HG02588 (cell line): Measurements from ENCODE around the gene RBM20.

Experiments used
- ATAC-seq: cut with Tn5 transposase; IDR thresholded peaks from one replicate; pipeline ENCODE4 v1.9.1; 2021; ENCODE audit warnings: mild to moderate bottlenecking, moderate library complexity; ENCODE audit not compliant: unreplicated experiment

RBM20 gene

GRCh38 chr10:110864662-110865140 is 220.6 kb downstream of the RBM20 start:
- ATAC-seq, result peak; percentile 59

- ATAC-seq, result no peak
Observed at GRCh38 chr10:110865186-110865808, 221.2 kb downstream of the RBM20 start.

- no peak for ATAC-seq
Observed at GRCh38 chr10:110865809-110866482, 221.8 kb downstream of the RBM20 start.

DNA sequence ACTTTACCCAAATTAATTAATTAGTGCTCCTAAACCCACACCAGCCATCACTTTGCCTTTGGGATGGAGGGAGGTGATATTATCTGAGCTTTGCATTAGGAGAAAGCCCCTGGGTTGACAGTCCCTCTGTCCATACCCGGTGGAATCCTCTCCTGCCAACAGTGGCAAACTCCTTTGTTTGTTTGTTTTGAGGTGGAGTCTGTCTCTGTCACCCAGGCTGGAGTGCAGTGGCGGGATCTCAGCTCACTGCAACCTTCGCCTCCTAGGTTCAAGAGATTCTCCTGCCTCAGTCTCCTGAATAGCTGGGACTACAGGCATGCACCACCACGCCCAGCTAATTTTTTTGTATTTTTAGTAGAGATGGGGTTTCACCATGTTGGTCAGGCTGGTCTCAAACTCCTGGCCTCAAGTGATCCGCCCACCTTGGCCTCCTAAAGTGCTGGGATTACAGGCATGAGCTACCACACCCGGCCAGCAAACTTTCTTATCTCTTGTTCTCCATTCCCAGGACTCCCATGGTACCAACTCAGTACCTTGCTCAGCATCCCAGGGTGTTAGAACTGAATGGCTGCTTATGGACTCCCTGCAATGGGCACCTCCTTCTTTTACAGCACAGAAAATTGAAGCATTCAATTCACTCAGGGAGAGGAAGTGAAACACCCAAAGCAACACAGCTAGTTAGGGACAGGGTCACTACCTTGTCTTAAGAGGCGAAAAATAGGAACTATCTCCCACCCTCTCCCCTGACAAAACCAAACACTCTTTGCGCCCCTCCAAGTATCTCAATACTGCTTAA is 223.1 kb downstream of the RBM20 start:
- ATAC-seq, result peak; percentile 23

DNA sequence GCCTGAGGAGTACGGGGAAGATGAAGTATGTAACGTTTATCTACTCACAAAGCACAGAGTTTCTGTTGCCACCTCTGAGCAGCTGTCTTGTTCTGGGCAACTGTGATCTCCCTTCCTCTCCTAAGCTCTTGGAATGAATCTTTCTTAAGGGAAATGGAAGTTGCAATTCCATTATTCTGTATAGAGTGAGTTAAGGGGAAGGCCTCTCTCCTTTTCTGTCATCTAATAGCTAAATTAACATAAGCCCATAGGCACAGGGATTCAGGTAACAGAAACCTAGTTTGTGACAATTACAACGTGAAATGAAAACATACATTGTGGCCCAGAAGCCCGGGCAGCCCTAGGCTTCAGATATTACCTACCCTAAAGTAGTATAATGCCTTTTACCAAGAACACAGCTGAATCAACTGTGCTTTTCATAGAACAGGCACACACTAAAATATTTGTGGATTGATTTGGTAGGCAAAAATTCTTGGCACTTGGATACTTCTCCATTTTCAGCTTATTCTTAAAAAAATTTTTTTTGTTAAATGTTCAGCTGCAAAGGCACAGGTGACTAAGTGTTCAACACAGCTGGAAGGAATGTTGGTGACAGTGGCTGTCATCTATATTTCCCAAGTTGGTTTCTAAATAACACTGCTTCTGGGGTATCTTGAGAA is 223.8 kb downstream of the RBM20 start:
- no peak for ATAC-seq

DNA sequence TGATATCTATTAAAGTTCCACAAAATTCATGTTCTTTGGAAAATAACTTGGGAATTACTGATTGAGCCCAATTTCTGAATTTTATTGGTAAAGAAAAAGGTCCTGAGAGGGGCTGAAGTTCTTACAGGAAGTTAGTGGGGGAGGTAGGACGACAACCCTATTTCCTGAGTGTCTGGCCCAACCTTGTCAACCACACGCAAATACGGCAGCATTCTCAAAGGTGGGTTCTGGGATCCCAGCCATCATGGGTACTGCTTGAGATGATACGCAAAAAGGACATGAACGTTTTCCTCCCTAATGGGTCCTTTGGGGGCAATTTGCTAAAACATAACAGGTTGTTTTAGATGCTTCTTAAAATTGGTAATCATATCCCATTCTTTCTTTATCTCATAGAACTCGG is 224.8 kb downstream of the RBM20 start:
- ATAC-seq, result no peak

DNA sequence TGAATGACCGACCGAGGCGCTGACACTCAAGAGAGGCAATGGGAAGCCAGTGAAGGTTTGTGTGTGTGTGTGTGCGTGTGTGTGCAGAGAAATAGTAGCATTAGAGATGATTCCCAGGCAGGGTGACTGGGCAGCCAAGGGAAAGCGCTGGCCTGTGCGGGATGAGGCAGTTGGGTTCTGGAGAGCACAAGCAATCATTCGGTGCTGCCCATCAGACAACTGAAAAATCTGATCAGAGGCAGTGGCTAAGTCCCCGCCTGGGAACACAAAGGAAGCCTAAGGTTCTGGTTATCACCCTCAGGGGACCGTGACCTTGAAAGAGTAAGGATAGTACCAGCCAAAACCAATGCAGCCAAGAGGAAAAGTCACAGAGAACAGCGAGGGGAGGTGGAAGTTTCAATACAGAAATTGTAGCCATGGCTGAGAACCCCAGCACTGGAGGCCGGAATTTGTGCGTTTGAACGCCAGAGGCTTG is 226.7 kb downstream of the RBM20 start:
- ATAC-seq, result no peak

- peak; percentile 77 for ATAC-seq
Observed at GRCh38 chr10:110871298-110872084, 227.4 kb downstream of the RBM20 start, which contains the start of gene PDCD4. Gene PDCD4, plus strand, starts transcription at chr10:110871928. Its CDS starts 4,100 bp downstream, at chr10:110876028.

DNA sequence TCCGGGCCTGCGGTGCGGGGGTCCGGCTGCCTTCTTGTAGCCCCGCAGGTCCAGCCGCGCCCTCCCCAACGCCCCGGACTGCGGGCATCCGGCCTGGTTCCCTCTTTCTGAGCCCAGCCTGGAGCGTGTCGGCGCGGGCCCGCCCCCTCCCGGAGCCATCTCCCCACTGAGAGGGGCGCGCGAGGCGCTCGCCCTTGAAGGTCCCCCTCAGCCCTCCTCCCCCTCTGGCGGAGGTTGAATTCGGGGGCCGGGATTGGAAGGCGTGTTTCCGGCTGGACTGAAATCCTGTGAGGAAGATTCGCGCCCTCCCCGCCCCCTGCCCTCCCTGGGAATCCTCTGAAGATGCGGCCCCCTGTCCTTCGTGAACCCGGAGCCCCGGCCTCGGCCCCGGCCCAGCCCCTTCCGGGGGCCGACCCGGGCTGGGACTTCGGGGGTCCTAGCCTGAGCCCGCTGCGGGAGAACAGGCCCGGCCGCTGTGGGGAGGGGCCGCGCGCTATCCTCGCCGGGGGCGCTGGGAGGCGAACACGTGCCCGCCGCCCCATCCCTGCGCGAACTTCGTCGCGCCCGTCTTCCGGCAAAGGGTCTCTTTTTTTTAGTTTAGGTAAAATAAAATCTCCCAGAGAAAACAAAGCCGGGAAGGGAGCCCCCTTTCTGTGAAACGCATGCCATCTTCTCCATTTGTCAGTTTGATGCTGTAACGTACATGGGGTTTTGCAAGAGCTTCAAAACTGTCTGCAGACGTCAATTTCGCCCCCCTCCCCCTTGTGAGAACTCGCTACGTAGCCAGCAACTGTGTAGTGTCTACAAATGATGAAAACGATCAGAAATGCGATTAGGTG is 228.2 kb downstream of the RBM20 start:
- ATAC-seq, result peak; percentile 41

DNA sequence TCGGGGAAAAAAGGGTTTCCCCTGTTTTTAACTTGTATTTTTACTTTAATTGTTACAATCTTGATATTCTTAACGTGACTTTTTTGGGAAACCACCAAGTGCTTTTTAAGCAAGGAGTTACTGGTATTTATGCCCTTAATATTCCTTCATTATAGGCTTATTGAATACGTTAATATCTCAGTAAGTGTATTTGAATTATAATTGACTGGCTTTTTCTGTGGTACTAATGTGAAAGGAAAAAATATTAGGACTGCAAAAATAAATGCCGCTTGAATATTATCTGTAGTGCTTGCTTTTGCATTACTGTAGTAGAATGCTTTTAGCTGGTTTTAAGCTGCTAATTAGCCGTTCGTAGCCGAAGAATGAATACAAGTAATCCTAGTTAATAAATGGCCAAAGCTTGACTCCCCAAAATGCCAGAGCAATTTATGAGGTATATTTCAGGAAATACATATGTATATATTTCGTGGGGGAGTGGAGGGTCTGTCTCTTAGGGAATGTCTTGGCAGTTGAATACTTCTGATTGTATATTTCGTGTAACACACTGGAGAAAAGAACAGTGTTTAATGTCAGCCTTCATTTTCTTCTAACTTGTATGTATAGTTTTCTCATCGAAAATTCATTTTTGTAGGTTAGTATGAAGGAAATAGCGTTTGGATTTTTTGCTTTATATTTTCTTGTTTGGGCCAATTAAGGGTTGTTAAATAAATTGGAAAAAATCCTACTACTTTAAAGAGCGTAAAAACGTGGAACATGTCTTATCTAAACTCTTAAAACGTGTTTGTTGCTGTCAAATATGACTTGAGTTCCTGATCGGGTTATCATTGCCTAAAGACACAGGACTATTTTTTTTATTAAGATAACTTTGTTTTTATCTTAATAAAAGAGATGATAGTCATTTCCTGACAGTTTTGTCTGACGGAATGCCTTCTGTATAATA is 229.1 kb downstream of the RBM20 start:
- ATAC-seq, result no peak

DNA sequence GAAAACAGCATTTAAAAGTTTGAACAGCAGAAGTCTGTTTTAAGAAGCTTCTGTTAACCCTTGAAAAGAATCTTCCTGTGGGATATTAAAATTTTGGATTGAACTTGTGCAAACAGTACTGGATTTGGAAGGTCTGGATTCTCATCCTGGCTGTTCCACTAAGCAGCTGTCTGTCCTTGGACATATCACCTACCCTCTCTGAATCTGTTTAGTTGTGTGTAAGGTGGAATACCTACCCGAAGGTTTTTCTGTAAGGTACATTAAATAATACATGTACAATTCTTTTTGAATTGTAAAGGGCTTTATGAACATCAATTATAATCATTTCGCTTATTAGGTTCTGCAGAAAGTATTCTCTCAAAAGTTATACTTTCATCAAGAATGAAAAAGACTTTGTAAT is 229.8 kb downstream of the RBM20 start:
- ATAC-seq, result no peak

- no peak for ATAC-seq
Observed at GRCh38 chr10:110876000-110876399, 231.9 kb downstream of the RBM20 start.

GRCh38 chr10:110876788-110877187 is 232.7 kb downstream of the RBM20 start:
- ATAC-seq, result no peak

DNA sequence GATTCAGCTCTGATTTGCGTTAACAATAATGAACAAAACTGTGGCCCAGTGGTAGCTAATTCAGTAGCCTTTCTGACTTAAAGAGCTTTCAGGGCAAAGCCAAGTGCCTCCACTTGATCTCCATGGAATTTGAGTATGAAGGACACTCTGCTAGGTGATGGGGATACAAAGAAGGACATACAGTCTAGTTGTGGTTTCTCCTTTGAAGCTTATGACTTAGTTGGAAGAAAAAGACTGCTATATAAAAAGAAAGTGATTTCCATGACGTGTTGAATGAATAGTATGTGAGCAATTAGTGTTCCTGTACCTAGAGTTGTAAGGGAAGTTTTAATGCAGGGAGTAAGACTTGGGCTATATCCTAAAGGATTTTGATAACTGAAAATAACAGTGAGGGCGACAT is 235.9 kb downstream of the RBM20 start:
- no peak for ATAC-seq

GRCh38 chr10:110881247-110881646 is 237.1 kb downstream of the RBM20 start:
- ATAC-seq, result no peak

- no peak for ATAC-seq
Observed at GRCh38 chr10:110881905-110882304, 237.8 kb downstream of the RBM20 start.

DNA sequence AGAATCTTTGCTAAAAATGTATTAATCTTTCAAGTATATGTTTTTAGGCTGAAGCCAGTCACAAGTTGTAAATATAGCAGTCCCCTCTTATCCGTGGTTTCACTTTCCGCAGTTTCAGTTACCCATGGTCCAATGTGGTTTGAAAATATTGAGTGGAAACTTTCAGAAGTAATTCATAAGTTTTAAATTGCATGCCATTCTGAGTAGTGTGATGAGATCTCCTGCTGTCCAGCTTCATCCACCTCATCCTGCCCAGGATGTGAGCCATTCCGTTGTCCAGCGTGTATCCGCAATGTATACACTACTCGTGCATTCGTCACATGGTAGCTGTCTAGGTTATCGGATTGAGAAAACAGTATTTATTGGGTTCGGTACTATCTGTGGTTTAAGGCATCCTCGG is 239.8 kb downstream of the RBM20 start:
- ATAC-seq, result no peak

- ATAC-seq, result no peak
Observed at GRCh38 chr10:110885932-110886674, 242.0 kb downstream of the RBM20 start.
